ENCODE data around the gene RBP2.
"Not testable (repeated sequence)": the region's sequence is repeated elsewhere in the genome, so short reads cannot be mapped to it uniquely, and the experiment has no call there.

RBP2 gene

DNA sequence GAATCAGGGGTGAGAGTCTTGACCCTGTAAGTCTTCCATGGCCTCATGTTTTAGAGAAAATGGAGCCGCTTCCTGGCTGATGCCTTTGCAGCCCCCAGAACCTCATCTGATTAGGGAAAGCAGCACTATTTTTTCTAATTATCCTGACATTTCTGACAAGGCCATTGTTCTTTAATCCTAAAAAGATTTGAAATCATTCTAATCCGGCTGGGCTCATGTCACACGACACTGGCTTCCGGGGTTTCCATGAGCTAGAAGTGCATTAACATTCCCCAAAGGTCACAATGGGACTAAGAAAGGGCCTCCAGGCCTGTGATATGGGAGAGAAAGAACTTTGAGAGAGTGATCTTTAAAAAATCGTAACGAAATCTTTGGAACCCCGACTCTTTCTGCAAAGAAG is 33.1 kb downstream of the RBP2 start:
- no peak for DNase-seq (ENCODE audit: low read depth in 2 of 2)

DNA sequence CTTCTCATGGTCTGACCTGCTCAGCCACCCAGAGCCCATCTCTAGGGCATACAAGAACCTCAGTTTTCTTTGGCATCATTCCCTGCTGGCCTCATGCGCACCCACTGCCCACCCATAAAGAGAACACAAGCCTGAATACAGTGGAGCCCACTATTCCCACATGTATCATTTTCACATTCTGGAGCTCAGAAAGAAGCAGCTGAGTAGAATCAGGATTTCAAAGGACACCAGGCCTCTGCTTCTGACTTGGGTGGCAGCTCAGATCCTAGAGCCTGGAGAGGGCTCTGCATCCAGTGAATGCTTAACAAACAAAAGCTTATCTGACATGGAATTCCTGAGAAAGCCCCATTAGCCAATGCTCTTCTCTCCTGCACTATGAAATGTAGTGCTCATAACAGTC is 34.7 kb downstream of the RBP2 start:
- no peak for DNase-seq (ENCODE audit: low read depth in 2 of 2)

DNA sequence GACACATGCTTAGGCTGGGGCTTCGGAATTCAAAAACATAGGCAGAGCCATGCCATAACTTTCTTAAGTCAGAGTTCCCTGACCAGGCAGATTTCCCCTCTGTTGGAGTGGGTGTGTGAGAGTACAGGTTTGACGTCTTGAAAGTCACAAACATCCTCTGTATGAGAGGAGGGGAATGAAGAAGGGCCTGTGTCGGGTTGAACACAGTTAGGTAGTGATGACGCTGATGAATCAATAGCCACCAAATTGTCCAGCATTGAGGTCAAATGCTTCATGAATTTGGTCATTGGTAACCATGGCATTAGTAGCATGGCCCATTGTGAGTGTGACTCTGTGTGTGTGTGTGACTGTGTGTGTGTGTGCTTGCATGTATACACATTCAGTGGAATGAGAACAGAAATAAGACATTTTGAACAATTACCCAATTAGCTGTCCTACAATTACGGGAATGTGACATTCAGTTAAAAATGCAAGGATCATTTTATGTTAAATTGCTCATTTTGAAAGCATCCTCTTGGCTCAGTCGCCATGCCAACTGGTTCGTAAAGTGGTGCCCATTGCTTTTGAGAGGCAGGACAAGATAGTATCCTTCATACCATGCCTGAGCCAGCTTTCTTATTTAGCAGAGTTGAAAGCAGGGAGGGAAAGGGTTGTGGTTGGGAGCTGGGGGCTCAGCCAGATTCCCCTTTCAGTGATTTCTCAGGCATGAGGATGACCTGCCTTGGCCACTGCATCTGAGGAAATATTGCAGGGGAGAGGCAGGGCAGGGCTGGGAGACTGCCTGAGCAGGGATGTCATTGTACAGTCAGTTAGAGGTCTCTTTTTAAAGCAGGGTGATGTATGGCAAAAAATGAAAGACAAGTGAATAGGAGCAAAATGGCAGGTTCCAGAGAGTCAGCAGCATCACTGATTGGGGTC is 35.4 kb downstream of the RBP2 start:
- DNase-seq (ENCODE audit: low read depth in 2 of 2) = no peak

DNA sequence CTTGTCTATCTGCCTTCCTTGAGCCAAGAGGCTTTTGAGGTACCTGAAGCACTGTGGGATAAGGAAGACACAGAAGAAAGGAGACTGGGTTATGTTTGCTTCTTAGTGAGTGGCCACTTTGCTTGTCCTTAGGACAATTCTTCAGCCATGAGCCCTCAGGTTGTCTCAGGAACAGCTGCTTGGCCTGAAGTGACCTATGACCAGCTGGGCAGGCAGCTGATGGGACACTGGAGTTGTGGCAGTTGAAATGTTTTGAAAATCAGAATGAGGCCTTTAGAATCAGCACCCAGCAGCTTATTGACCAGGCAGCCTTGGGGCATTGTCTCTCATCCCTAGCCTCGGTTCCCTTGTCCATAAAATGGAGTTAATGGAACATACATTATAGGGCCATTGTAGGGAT is 37.0 kb downstream of the RBP2 start:
- no peak for DNase-seq (ENCODE audit: low read depth in 2 of 2)

DNA sequence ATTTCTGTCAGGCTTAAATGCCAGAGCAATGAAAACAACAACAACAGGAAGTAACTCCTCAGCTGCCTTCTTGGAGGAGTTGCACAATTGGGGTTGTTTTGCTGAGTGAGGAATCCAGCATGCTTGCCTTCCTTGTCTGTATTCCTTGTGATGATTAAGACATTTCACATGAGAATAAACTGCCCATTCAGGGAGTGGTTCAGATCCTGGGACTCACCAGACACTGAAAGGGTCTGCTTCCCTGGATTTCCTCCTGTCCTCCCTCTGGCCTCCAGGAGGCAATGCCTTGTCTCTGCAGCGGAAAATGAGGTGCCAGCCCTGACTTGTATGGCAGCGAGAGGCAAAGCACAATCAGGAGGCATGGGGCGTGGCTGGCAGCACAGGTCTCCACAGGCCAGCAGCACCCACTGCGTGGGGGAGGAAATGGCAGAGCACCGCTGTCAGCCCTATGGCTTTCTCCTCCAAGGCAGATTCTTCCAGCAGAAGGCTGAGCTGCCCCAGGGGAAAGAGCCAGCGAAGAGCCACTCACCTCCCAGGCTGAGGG is 41.5 kb downstream of the RBP2 start:
- no peak for DNase-seq (ENCODE audit: low read depth in 2 of 2)

DNA sequence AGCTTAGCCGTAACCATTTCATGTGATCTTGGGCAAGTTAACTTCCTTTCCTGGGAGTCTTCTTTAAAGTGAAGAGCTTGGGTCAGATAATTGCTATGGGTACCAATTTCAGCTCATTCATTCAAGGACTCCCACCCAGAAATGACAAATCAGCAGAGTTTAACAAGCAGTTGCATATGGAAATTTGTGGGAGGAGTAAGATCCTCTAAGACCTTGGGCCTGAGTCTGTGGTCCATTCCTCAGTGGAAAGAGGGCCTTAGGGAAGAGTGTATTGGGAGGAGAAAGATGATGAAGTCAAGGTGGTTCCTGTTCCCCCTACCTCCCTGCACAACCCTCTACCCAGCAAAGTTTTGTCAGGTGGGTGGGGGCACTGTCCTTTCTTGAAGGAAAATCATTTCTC is 42.1 kb downstream of the RBP2 start:
- DNase-seq (ENCODE audit: low read depth in 2 of 2) = no peak

DNA sequence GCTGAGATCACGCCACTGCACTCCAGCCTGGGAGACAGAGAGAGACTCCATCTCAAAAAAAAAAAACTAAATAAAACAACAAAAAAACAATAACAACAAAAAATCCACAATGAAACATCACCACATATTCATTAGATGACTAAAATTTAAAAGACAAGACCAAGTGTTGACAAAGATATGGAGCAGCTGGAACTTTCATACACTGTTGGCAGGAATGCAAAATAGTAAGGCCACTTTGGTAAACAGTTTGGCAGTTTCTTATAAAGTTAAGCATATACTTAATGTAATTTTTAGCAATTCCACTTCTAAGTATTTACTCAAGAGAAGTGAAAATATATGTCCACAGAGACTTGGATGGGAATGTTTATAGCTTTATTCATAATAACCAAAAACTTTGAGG is 43.2 kb downstream of the RBP2 start:
- DNase-seq (ENCODE audit: low read depth in 2 of 2) = no peak

DNA sequence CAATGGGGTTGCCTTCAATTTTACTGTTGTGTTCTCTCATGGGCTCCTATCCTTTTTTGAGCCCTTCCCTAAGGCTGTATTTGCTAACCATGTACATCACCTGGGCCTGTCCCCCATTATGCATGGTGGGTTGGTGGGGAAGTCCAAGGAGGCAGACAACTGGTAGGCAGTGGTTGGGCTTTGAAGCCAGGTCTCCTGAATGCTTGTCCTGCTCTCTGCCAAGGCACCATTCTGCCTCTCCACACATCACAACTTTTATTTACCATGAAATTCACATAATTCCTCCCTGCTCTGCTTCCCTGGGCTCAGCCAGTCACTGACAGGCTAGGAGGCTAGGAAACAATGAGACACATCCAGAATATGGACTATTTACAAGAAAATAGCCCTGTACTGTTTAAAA is 45.8 kb downstream of the RBP2 start:
- DNase-seq (ENCODE audit: low read depth in 2 of 2) = no peak

DNA sequence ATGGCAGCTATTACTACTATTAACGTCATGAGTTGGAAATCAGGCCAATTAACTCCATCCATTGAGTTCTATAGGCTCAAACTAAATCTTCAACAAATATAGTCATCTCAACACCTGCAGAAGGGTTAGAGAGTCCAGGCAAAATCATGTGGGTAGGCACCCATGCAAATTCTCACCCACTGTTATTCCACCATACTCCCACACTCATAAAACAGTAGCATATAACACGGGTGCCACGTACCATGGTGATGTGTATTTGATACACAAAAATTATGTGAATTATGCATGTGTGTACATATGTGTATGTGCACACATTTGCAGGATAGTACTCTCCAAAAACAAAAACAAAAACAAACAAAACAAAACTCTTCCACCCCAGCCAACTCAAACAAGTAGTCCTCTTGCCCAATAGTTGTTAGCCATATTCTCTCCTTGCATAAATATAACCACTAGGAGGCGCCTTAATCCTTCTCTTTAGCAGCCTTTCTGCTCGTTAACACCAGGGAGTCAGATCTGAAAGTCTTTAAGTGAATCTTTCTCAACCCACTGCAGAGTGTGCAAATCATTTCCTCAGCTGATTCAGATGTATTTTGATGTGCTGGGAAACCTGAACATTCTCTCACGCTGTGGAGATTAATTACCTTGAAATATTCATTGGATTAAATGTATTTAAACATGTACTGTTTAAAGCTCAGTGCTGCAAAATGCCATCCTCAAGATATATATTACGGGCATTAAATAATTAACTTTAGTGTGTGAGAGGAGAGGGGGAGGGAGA is 48.8 kb downstream of the RBP2 start:
- DNase-seq (ENCODE audit: low read depth in 2 of 2) = no peak

DNA sequence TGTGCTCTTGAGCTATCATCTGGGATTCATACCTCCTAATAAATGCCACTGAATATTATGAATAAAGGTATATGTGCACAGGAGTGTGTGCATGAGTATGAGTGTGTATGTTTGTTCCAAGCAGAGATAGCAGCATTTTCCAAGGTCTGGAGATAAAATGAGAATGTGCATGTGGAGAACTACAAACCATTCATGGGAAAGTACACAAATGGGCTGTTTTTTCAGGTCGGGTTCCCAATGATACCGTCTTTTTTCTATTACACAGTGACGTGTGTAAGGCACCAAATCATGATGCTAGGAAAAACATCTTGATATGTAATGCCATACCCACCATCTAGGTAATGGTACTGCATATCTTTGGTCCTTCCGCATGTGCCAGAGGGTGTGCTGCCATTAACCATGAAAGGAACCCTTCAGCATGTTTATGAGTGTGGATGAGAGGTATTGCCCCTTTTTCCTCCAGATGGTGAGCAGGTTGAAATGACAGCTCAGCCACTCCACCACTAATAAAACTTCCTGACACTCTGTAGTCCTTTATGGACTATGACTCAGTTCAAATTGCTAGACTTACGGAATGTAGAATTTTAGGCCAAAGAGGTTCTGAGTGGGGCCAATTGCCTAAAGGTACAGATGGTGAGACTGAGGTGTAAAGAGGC is 50.4 kb downstream of the RBP2 start:
- no peak for DNase-seq (ENCODE audit: low read depth in 2 of 2)

DNA sequence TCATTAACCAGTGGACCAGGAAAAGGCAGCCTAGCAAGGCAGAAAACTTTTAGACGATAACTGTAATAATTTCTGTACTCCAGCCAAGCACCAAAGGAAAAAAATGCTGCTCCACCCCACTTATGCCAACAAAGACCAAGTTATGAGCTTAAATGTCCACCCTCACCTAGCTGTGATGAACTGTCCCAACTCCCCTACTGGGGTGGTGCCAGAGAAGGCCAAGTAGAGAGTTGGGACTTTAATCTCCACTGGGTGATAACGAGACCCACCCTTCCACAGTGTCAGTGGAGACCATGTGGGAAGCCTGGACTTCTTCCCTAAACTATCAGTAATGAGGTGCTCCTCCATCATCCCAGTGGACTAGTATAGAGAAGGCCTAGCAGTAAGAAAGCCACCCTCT is 53.1 kb downstream of the RBP2 start:
- DNase-seq (ENCODE audit: low read depth in 2 of 2) = no peak

DNA sequence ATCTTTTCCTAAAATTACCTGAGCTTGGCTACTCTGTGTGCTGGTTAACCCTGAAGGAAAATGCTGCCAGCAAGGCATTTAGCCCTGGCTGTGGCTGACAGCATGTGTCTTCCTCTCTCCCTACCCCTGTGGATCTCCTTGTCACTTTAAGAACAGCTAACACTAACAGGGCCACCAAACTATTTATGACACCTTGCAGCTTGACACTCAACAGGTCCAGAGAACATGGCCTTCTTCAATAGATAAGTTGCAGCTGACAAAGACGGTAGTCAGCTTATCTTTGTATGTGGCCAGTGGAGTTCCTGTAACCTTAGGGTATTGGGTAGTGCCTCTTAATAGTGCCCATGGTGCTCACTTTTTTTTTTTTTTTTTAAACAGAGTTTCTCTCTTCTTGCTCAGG is 54.9 kb downstream of the RBP2 start:
- no peak for DNase-seq (ENCODE audit: low read depth in 2 of 2)

DNA sequence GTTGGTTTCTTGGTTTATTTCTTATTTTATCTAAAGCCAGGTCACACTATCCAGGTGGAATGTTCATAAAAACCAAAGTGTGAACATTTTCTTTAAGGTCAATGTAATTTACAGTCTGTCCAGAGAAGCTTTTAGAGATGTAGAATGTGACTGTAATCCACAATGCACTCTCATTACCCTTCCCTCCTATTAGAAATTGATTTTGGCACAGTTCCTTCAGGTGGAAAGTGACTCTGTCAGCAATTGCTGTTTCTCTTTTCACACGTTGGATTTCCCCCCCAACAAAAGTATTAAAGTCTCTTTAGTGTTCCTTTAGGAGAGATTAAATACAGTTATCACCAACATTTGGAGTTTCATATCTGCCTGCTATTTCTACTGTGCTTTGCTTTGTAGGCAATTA is 55.3 kb downstream of the RBP2 start:
- DNase-seq (ENCODE audit: low read depth in 2 of 2) = no peak

DNA sequence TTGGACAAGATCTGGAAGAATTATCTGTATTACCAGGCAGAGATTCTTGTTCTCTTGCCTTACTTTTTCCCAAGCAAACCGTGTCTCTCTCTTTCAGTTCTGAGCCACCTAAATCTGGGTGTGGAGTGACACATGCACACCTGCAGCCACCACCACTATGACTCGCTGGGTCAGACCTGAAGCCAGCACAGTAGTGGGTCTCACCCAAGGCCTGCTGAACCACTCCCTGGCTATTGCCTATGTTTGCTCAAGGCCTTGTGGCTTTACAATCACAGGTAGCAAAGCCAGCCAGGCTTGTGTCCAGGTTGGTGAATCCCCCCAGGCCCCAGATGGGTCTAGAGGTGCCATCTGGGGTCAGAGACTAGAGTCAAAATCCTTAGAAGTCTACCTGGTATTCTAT is 58.2 kb downstream of the RBP2 start:
- DNase-seq (ENCODE audit: low read depth in 2 of 2) = no peak

DNA sequence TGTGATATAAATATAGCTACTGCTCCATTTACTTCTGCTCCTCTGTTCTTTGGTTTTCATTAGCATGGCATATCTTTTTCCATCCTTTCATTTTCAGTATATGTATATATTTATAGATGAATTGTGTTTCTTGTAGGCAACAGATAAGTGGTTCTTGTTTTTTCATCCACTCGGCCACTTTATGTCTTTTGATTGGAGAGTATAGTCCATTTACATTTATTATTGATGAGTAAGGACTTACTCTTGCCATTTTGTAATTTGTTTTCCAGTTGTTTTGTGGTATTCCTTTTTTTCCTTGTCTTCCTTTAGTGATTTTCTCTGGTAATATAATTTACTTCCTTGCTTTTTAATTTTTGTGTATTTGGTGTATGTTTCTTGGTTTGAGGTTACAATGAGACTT is 60.0 kb downstream of the RBP2 start:
- DNase-seq (ENCODE audit: low read depth in 2 of 2) = no peak

DNA sequence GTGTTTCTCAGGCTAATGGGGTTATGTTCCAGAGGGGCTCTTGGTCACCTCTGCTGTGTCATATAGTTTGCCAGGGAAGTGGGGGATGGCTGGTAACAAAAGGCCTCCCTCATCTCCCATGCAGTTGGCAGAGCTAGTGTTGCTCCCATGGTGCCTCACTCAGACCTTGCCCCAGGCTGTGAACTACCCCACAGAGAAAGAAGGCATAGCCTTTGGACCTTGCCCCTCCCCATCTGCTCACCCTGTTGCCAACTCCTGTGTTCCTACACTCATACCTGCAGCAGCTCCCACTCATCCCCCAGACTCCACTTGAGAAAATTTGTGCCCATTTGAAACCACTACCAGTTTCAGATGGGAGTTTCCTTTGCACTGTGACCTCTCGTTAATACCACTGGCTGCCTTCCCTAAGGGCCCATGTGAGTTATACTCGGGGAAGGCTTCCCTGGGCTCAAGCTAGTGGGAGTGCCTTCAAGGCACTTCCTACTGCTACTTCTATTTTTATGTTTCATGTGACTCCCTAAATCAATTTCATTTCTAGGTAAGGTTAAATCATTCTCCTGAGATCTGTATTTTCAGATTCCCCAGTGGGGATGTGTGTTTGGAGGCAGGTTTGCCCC is 61.6 kb downstream of the RBP2 start:
- DNase-seq (ENCODE audit: low read depth in 2 of 2) = no peak

DNA sequence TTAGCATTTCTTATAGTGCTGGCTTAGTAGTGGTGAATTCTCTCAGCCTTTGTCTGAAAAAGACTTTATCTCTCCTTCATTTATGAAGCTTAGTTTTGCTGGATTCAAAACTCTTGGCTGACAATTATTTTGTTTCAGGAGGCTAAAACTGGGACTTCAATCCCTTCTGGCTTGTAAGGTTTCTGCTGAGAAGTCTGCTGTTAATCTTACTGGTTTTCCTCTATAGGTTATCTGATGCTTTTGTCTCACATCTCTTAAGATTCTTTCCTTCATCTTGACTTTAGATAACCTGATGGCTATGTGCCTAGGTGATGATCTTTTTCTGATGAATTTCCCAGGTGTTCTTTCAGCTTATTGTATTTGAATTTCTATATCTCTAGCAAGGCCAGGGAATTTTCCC is 63.4 kb downstream of the RBP2 start:
- DNase-seq (ENCODE audit: low read depth in 2 of 2) = not testable (repeated sequence)

Data from stimulated activated CD8-positive, alpha-beta memory T cell treated with anti-CD3 and anti-CD28 coated beads, Interleukin-7, amount 100 ng/mL, for 4 hours (primary cell).